ENCODE measurements around the gene FBXW5. TPM values are rescaled to one million over a fixed set of nuclear protein-coding genes. Genes with fewer than 3 reads are reported as not detected.

FBXW5 gene
- total RNA-seq = 63.9 TPM

GRCh38 chr9:136944519-136945332 is at the start of gene FBXW5, which contains the start of gene C8G:
Gene FBXW5, minus strand, starts transcription at chr9:136944738. Its CDS starts 655 bp downstream, at chr9:136944083.
Gene C8G, plus strand, starts transcription at chr9:136945243. Its CDS starts 78 bp downstream, at chr9:136945321.

GRCh38 chr9:136991993-136992818 is 47.7 kb upstream of the FBXW5 start, which contains the start of gene PAXX:
Gene PAXX, plus strand, starts transcription at chr9:136992422. Its CDS starts 22 bp downstream, at chr9:136992444.

GRCh38 chr9:136982232-136983051 is 37.9 kb upstream of the FBXW5 start, which contains the start of gene LCNL1:
Gene LCNL1, plus strand, starts transcription at chr9:136982993. Its CDS starts 594 bp downstream, at chr9:136983587.

GRCh38 chr9:136977223-136977622 is 32.7 kb upstream of the FBXW5 start, which contains the start of gene PTGDS:
Gene PTGDS, plus strand, starts transcription at chr9:136977504. Its CDS starts 75 bp downstream, at chr9:136977579.

GRCh38 chr9:136951541-136952320 is 7.2 kb upstream of the FBXW5 start, which contains the start of gene LCN12:
Gene LCN12, plus strand, starts transcription at chr9:136952273. Its CDS starts 55 bp downstream, at chr9:136952328.

Other genes starting within 250 kb of the FBXW5 start
- gene DIPK1B, start 232.2 kb downstream of the FBXW5 start, total RNA-seq = 37.4 TPM
- gene LCN10, start 201.8 kb downstream of the FBXW5 start, total RNA-seq = not detected
- not detected for gene LCN6, start 196.2 kb downstream of the FBXW5 start, total RNA-seq
- gene LCN8, start 186.5 kb downstream of the FBXW5 start, total RNA-seq = not detected
- gene LCN15, start 180.2 kb downstream of the FBXW5 start, total RNA-seq = not detected
- gene TMEM141, start 153.4 kb downstream of the FBXW5 start, total RNA-seq = 27.7 TPM
- gene CCDC183, start 148.4 kb downstream of the FBXW5 start, total RNA-seq = 2.5 TPM
- gene RABL6, start 136.8 kb downstream of the FBXW5 start, total RNA-seq = 35.8 TPM
- 2.8 TPM for gene AJM1, start 102.3 kb downstream of the FBXW5 start, total RNA-seq
- gene PHPT1, start 95.3 kb downstream of the FBXW5 start, total RNA-seq = 99.7 TPM
- 2.8 TPM for gene MAMDC4, start 92.4 kb downstream of the FBXW5 start, total RNA-seq
- 124 TPM for gene EDF1, start 78.4 kb downstream of the FBXW5 start, total RNA-seq
- 10.1 TPM for gene TRAF2, start 58.2 kb downstream of the FBXW5 start, total RNA-seq
- gene C8G, start 505 bp upstream of the FBXW5 start, total RNA-seq = not detected
- 0.46 TPM for gene LCN12, start 7.5 kb upstream of the FBXW5 start, total RNA-seq
- gene PTGDS, start 32.8 kb upstream of the FBXW5 start, total RNA-seq = 93.2 TPM
- gene LCNL1, start 38.3 kb upstream of the FBXW5 start, total RNA-seq = 1.2 TPM
- 14.1 TPM for gene PAXX, start 47.7 kb upstream of the FBXW5 start, total RNA-seq
- gene CLIC3, start 51.8 kb upstream of the FBXW5 start, total RNA-seq = not detected
- 36.4 TPM for gene ABCA2, start 83.5 kb upstream of the FBXW5 start, total RNA-seq
- not detected for gene FUT7, start 87.3 kb upstream of the FBXW5 start, total RNA-seq
- 23.1 TPM for gene NPDC1, start 101.4 kb upstream of the FBXW5 start, total RNA-seq
- 3.2 TPM for gene ENTPD2, start 109.3 kb upstream of the FBXW5 start, total RNA-seq
- gene SAPCD2, start 125.8 kb upstream of the FBXW5 start, total RNA-seq = 4.2 TPM
- 0.69 TPM for gene UAP1L1, start 132.8 kb upstream of the FBXW5 start, total RNA-seq
- gene MAN1B1, start 142.2 kb upstream of the FBXW5 start, total RNA-seq = 44.8 TPM
- gene DPP7, start 170.0 kb upstream of the FBXW5 start, total RNA-seq = 38.8 TPM
- 69.0 TPM for gene GRIN1, start 194.4 kb upstream of the FBXW5 start, total RNA-seq
- not detected for gene LRRC26, start 225.3 kb upstream of the FBXW5 start, total RNA-seq
- not detected for gene TMEM210, start 227.3 kb upstream of the FBXW5 start, total RNA-seq
- 24.0 TPM for gene ANAPC2, start 243.8 kb upstream of the FBXW5 start, total RNA-seq
- 27.5 TPM for gene SSNA1, start 243.9 kb upstream of the FBXW5 start, total RNA-seq